Aorta (tissue), 5 donors: ENCODE measurements around the gene FOSL1. TPM values are rescaled to one million over a fixed set of nuclear protein-coding genes. Genes with fewer than 3 reads are reported as not detected.
A peak's percentile ranks its signal among the peaks of the same experiment; 100 is the strongest.

ENCODE experiments used
- ATAC-seq: fragments of 200-7000 bp; cut with Tn5 transposase; one replicate; pipeline ENCODE4 v1.9.1; 2022; ENCODE audit warnings: moderate library complexity; ENCODE audit not compliant: low FRiP score
- DNase-seq, 2 donors: peaks; one replicate each; pipeline ENCODE4 v3.0.0-alpha.2; 2020
- H3K27ac ChIP-seq, 2 donors: one replicate each; pipeline ENCODE4 v1.5.1; 2013; ENCODE audit warnings: low read length in 2 of 2, mild to moderate bottlenecking in 2 of 2, moderate library complexity in 2 of 2, control low read depth in 1 of 2, inconsistent platforms in 1 of 2, low read depth in 1 of 2
- H3K27me3 ChIP-seq, 2 donors: one replicate each; pipeline ENCODE4 v1.6.1; 2013; ENCODE audit warnings: control low read depth in 1 of 2, low read length in 1 of 2, mild to moderate bottlenecking in 1 of 2, moderate library complexity in 1 of 2; ENCODE audit not compliant: insufficient read depth in 2 of 2, control insufficient read depth in 1 of 2
- H3K36me3 ChIP-seq, 2 donors: one replicate each; pipeline ENCODE4 v1.6.1; 2013; ENCODE audit warnings: control low read depth in 1 of 2, low read length in 1 of 2, mild to moderate bottlenecking in 1 of 2; ENCODE audit not compliant: insufficient read depth in 2 of 2, control insufficient read depth in 1 of 2
- H3K4me1 ChIP-seq, 2 donors: one replicate each; pipeline ENCODE4 v1.6.1; 2013; ENCODE audit warnings: low read length in 2 of 2, control low read depth in 1 of 2, mild to moderate bottlenecking in 1 of 2, moderate library complexity in 1 of 2; ENCODE audit not compliant: insufficient read depth in 2 of 2, control insufficient read depth in 1 of 2
- H3K4me3 ChIP-seq, 2 donors: one replicate each; pipeline ENCODE4 v1.5.1; 2013; ENCODE audit warnings: low read length in 2 of 2, control low read depth in 1 of 2, mild to moderate bottlenecking in 1 of 2
- H3K9me3 ChIP-seq: one replicate; pipeline ENCODE4 v1.6.1; 2013; ENCODE audit warnings: mild to moderate bottlenecking, low read length; ENCODE audit not compliant: control insufficient read depth
- WGBS, 2 donors: extraction: QIAGEN DNeasy Blood & Tissue Kit; methylation state at CpG; one replicate each; pipeline ENCODE4 v1.1.7; 2013; 5-methylcytosine and 5-hydroxymethylcytosine counted together
- intact Hi-C, 2 donors: fragments of 100-400 bp; cut with DNase I; formaldehyde crosslinking; loops; one replicate each; pipeline versions ENCODE4 v1.14.2 to v1.15.0; 2022
- polyA plus RNA-seq, 2 donors: library from polyadenylated mRNA; stranded (reverse); fragments of 200-250 nt; gene quantifications; one replicate each; pipeline ENCODE4 v1.2.3, GENCODE V29; 2013
- total RNA-seq, 2 donors: library from RNA; stranded (reverse); fragmentation: NEBNext Ultra II Directional; extraction: Animal tissue kit (Norgen Biotek cat#: 25700); gene quantifications; one replicate each; pipeline ENCODE4 v1.2.1, GENCODE V29; 2021
- donor health status: healthy with polysubstance abuse.
- donor health status: Bipolar disorder and iron deficiency.
- donor health status: DM: no; HTN: no; CAD: no.
- donor health status: DM: no; HTN: no; CAD: no.
- donor health status: DM: yes; HTN: yes; CAD: no.

The FOSL1 gene
- total and polyA plus RNA-seq, 4 donors = 1.6 to 31.9 (median 6.8) TPM

DNA sequence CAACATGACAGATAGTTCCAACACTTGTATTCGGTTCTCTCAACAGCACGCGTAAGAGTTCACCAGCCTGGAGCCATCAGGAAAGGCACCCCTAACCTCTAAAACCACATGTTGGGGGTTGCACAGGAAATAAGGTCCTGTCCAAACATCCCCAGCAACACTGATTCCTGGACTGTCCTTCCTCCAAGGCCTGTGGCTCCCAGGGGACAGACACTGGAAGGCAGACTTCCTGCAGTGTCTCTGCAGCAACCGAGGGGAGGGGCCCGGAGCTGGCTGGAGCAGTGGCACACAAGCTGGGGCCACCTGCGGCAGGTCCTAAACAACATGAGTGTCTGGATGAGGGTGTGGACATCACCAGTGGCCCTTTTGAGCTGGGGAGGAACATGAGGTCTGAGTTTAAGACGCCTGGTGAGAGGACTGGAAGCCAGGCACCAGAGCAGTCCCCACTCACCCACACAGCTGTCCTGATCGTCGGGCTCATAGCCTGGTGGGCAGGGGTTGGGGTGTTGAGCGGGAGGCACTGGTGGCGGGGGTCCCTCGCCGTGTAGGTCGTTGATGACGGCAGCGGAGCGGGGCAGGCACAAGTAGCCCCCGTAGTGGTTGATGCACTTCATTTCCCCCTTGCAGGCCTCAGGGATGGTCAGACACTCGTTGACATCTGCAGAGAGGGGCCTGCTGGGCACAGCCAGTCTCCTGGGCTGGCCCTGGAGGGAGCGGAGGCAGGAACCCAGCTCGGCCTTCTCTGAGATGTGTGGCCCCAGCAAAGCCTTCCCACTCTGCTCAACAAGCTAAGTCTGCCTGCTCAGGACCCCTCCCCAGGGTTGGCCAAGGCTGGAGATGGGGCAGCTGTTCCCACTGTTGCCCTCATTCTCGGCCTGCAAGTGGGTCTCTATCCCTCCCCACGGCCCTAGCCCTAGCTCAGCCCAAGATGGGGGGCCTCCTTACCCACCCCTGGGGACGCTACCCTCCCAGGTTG, 29.2 kb downstream of the FOSL1 start:
- ATAC-seq (no peak), DNase-seq (peak in 1 of 2 donors; percentile 51)
- Histone ChIP-seq H3K27ac (peak overlapping the region; percentile 6 to 90), H3K36me3 (no peaks in the 10 kb centered on the region), H3K27me3 (no peaks in the 10 kb centered on the region), H3K4me1 (no peaks in the 10 kb centered on the region), H3K9me3 (no peaks in the 10 kb centered on the region), H3K4me3 (no peak overlapping the region)
- intact Hi-C loops = no loop called here
- 64 to 66% methylated on average over 24 of the region's 24 CpGs for WGBS, 2 donors

DNA sequence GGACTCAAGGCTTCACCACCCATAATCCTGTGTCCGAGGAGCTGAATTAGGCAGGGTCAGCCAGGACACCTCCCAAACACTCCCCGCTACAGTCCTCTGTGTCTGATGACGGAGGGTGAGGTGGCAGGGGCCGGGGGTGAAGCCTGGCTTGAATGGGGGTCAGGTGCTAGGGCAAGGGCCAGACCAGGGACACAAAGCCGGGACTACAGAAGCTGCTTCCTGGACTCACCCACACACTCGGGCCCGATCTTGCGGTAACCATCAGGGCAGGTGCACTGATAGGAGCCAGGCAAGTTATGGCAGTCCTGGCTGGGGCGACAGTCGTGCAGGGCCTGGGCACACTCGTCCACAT, 29.9 kb downstream of the FOSL1 start:
- peak in 1 of 2 donors; percentile 44 for DNase-seq
- H3K36me3 ChIP-seq = peaks cover 0 to under 1% of the 10 kb centered on the region in 2 donors
- no peaks in the 10 kb centered on the region for H3K4me1 ChIP-seq
- no peaks in the 10 kb centered on the region for H3K9me3 ChIP-seq
- ATAC-seq = no peak
- 85 to 89% methylated on average over 11 of the region's 11 CpGs for WGBS, 2 donors
- no peak overlapping the region for H3K4me3 ChIP-seq
- H3K27me3 ChIP-seq = no peaks in the 10 kb centered on the region
- intact Hi-C loops = no loop called here
- H3K27ac ChIP-seq = no peak overlapping the region

DNA sequence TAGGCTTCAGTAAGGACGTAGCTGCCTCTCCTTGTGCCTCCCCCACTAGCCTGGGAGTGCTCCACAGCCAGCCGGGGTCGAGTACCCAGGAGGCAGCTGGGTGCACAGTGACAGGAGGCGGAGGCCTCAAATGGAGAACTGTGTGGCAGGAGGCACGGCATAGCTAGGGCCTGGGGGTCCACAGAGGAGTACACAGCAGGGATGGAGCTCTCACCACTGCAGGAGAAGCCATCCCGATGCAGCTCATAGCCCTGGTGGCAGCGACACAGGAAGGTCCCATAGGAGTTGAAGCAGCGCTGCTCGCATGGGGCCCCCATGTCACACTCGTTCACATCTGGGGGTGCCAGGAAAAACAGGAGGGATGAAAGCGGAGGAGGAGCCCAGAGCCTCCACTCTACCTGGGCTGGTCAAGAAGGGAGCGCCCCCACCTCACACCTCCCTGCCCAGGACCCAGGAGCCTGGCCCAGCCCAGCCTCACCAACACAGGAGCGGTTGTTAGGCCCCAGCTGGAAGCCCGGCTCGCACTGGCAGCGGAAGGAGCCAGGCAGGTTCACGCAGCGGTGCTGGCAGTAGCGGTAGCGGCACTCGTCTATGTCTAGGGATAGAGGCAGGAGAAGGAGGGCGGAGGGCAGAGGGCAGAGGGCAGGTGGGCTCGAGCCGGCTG, 30.4 kb downstream of the FOSL1 start:
- Histone ChIP-seq H3K27me3 (no peaks in the 10 kb centered on the region), H3K27ac (no peak overlapping the region), H3K9me3 (no peaks in the 10 kb centered on the region), H3K4me3 (no peak overlapping the region), H3K36me3 (peaks cover 0 to 5% of the 10 kb centered on the region in 2 donors), H3K4me1 (no peaks in the 10 kb centered on the region)
- WGBS, 2 donors = 81 to 84% methylated on average over 22 to 24 of the region's 24 CpGs
- DNase-seq (peak in 1 of 2 donors; percentile 48), ATAC-seq (no peak)
- intact Hi-C loops = loop anchor here in 1 of 2 donors (5.0 kb wide), 1 partner anchor 98 kb away; no protein-coding TSS in a partner anchor

GRCh38 chr11:65868907-65869306, 31.3 kb downstream of the FOSL1 start:
- no peak for ATAC-seq
- Histone ChIP-seq H3K36me3 (peaks cover 0 to 6% of the 10 kb centered on the region in 2 donors), H3K4me3 (no peak overlapping the region), H3K9me3 (no peaks in the 10 kb centered on the region), H3K4me1 (no peaks in the 10 kb centered on the region), H3K27me3 (no peaks in the 10 kb centered on the region), H3K27ac (no peak overlapping the region)
- WGBS, 2 donors = 80 to 88% methylated on average over 3 of the region's 3 CpGs
- peak in 1 of 2 donors; percentile 51 for DNase-seq
- intact Hi-C loops = loop anchor here in 1 of 2 donors (5.0 kb wide), 1 partner anchor 98 kb away; no protein-coding TSS in a partner anchor

GRCh38 chr11:65868076-65868667, 32.0 kb downstream of the FOSL1 start:
- no peak overlapping the region for H3K27ac ChIP-seq
- DNase-seq = peak; percentile 52 to 78
- intact Hi-C loops = loop anchor here in 1 of 2 donors (5.0 kb wide), 1 partner anchor 99 kb away; no protein-coding TSS in a partner anchor
- no peak for ATAC-seq
- H3K9me3 ChIP-seq = no peaks in the 10 kb centered on the region
- WGBS, 2 donors = 75 to 79% methylated on average over 19 of the region's 19 CpGs
- H3K27me3 ChIP-seq = no peaks in the 10 kb centered on the region
- H3K36me3 ChIP-seq = peaks cover 0 to 8% of the 10 kb centered on the region in 2 donors
- H3K4me3 ChIP-seq = no peak overlapping the region
- no peaks in the 10 kb centered on the region for H3K4me1 ChIP-seq

DNA sequence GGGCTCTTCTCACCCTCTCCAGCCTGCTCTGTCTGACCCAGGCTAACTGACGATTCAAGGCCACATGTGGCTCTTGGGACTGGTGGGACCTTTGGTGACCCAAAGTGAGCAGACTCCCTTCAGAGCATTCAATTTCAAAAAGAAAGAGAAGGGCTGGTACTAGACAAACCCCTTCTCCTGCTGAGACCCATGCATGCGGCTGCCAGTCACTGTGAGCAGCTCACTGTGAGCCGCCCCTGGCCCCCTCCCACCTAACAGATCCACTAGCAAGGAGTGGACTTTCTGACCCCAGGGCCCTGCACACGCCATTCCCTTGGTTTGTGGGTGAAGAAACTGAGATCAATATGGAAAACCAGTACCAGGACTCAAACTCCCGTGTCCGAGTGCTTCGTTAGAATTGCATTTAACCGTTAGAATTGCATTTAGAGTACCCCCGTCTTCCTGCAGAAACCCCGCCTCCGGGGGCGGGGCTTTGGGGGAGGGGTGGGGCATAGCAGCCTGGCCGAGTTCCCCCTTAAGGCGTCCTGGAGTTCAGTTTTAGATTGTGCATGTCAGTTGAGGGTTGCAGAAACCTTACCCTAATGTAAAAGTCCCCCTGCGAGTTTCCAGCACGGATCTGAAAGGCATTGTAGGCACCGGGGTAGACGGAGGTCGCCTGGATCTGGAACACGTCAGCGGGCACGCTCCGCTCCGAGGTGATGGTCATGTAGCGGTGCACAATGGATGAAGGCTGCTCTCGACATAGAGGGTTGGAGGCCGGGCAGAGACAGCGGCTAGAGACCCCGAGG, 32.7 kb downstream of the FOSL1 start:
- Histone ChIP-seq H3K4me1 (no peaks in the 10 kb centered on the region), H3K36me3 (peaks cover 0 to 8% of the 10 kb centered on the region in 2 donors), H3K27me3 (no peaks in the 10 kb centered on the region), H3K4me3 (no peak overlapping the region), H3K27ac (no peak overlapping the region), H3K9me3 (no peaks in the 10 kb centered on the region)
- DNase-seq (peak in 1 of 2 donors; percentile 77), ATAC-seq (no peak)
- WGBS, 2 donors = 52 to 55% methylated on average over 29 of the region's 29 CpGs
- intact Hi-C loops = loop anchor here in 1 of 2 donors (5.0 kb wide), 1 partner anchor 100 kb away; no protein-coding TSS in a partner anchor

DNA sequence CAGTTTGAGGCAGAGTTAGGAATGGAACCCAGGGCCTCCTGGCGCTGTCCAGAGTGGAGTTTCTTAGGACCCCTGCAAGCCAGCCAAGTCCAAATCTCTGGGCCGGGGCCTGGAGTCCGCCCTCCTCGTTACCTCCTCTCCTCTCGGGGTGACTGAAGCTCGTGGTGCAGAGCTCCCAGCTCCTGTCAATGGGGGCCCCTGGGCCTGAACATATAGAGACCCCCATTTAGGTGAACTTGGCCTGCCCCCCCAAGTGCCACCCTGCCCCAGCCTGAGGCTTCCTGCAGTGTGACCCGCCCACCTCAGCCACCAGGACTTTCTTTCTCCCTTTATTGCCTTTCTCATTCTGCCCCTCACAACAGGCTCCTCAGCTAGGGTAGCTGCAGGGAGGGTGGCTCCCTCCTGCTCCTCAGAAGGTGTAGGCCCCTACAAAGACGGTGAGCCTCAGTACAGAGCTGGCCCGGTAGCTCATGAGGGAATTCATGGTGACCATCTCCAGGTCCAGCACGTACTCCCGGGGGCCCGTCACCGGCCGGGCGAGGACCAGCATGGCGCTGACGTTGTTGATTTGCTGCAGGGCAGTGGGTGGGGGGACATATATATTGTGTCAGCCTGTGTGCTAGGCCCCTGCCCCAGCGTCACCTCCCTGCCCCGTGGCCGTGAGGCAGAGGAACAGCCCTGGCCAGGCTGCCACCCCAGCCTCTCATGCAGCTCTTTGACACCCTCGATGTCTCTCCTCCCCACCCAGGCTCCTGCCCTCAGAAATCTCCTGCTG, 33.5 kb downstream of the FOSL1 start:
- no peaks in the 10 kb centered on the region for H3K4me1 ChIP-seq
- 66 to 72% methylated on average over 21 of the region's 21 CpGs for WGBS, 2 donors
- H3K27me3 ChIP-seq = no peaks in the 10 kb centered on the region
- DNase-seq (peak; percentile 46 to 68), ATAC-seq (no peak)
- H3K36me3 ChIP-seq = peaks cover 0 to 8% of the 10 kb centered on the region in 2 donors
- H3K27ac ChIP-seq = no peak overlapping the region
- H3K4me3 ChIP-seq = no peak overlapping the region
- intact Hi-C loops = loop anchor here in 1 of 2 donors (5.0 kb wide), 1 partner anchor 101 kb away; no protein-coding TSS in a partner anchor
- H3K9me3 ChIP-seq = no peaks in the 10 kb centered on the region
